GM23338 (cell line): Measurements from ENCODE around the gene MBD5. TPM values are rescaled to one million over a fixed set of nuclear protein-coding genes. Genes with fewer than 3 reads are reported as not detected.

ENCODE experiments used
- ATAC-seq: fragments of 200-7000 bp; cut with Tn5 transposase; 3 replicates; pipeline ENCODE4 v1.9.1; 2020
- DNase-seq: peaks from one replicate; pipeline ENCODE4 v3.0.0-alpha.2; 2015; ENCODE audit warnings: low spot score
- H2AFZ ChIP-seq: fragments of 200-600 bp; sonication (generic); 2 replicates; pipeline ENCODE4 v1.8.0; 2016; ENCODE audit warnings: antibody characterized with exemption, mild to moderate bottlenecking, moderate library complexity
- H3F3A ChIP-seq: fragments of 200-600 bp; sonication (generic); replicated peaks from 2 replicates; pipeline ENCODE4 v1.8.0; 2017; ENCODE audit warnings: antibody characterized with exemption, mixed run types, low read depth
- H3K27ac ChIP-seq: fragments of 200-600 bp; sonication (generic); 2 replicates; pipeline ENCODE4 v1.6.1; 2016; ENCODE audit warnings: low read depth
- H3K27me3 ChIP-seq: fragments of 200-600 bp; sonication (generic); 2 replicates; pipeline ENCODE4 v1.8.0; 2016; ENCODE audit warnings: mild to moderate bottlenecking, mixed run types, moderate library complexity; ENCODE audit not compliant: insufficient read depth
- H3K36me3 ChIP-seq: fragments of 200-600 bp; sonication (generic); 2 replicates; pipeline ENCODE4 v1.8.0; 2016; ENCODE audit warnings: mild to moderate bottlenecking; ENCODE audit not compliant: insufficient read depth
- H3K4me1 ChIP-seq: fragments of 200-600 bp; sonication (generic); 2 replicates; pipeline ENCODE4 v1.8.0; 2016; ENCODE audit warnings: mild to moderate bottlenecking, moderate library complexity; ENCODE audit not compliant: insufficient read depth
- H3K4me2 ChIP-seq: fragments of 200-600 bp; sonication (generic); 2 replicates; pipeline ENCODE4 v1.7.1; 2017; ENCODE audit warnings: mixed run types
- H3K4me3 ChIP-seq: fragments of 200-600 bp; sonication (generic); 2 replicates; pipeline ENCODE4 v1.6.1; 2016; ENCODE audit warnings: mixed run types
- H3K79me2 ChIP-seq: fragments of 200-600 bp; sonication (generic); replicated peaks from 2 replicates; pipeline ENCODE4 v1.8.0; 2017; ENCODE audit warnings: mild to moderate bottlenecking; ENCODE audit not compliant: insufficient read depth
- H3K9me2 ChIP-seq: fragments of 200-600 bp; sonication (generic); 2 replicates; pipeline ENCODE4 v1.8.0; 2017; ENCODE audit not compliant: insufficient read depth
- H4K20me1 ChIP-seq: fragments of 200-600 bp; sonication (generic); replicated peaks from 2 replicates; pipeline ENCODE4 v1.8.0; 2017; ENCODE audit warnings: mild to moderate bottlenecking; ENCODE audit not compliant: insufficient read depth
- H3K27ac Mint-ChIP-seq: 2 replicates; pipeline ENCODE4 v1.8.0; 2020; ENCODE audit warnings: inconsistent platforms, mild to moderate bottlenecking, moderate library complexity, mixed read lengths
- H3K27me3 Mint-ChIP-seq: 3 replicates; pipeline ENCODE4 v1.8.0; 2022; ENCODE audit warnings: low read depth, mild to moderate bottlenecking, moderate library complexity, mixed read lengths, inconsistent platforms; ENCODE audit not compliant: insufficient read depth, poor library complexity
- H3K36me3 Mint-ChIP-seq: 3 replicates; pipeline ENCODE4 v1.8.0; 2021; ENCODE audit warnings: low read depth, mild to moderate bottlenecking, inconsistent platforms, moderate library complexity, mixed read lengths
- H3K4me1 Mint-ChIP-seq: 3 replicates; pipeline ENCODE4 v1.8.0; 2020; ENCODE audit warnings: mild to moderate bottlenecking, inconsistent platforms, mixed read lengths
- H3K4me3 Mint-ChIP-seq: 3 replicates; pipeline ENCODE4 v1.8.0; 2021; ENCODE audit warnings: moderate library complexity, mild to moderate bottlenecking, inconsistent platforms, mixed read lengths
- H3K9me3 Mint-ChIP-seq: 3 replicates; pipeline ENCODE4 v1.8.0; 2020; ENCODE audit warnings: moderate library complexity, mild to moderate bottlenecking, inconsistent platforms, mixed read lengths
- CREB1 ChIP-seq: fragments of 250-450 bp; sonication (Bioruptor Pico); IDR thresholded peaks from 2 replicates; pipeline ENCODE4 v1.5.0; 2020; ENCODE audit warnings: low read depth, mild to moderate bottlenecking, moderate library complexity
- EZH2 ChIP-seq: fragments of 200-600 bp; sonication (generic); IDR thresholded peaks from one replicate; pipeline ENCODE4 v1.8.0; 2017; ENCODE audit warnings: antibody characterized with exemption, mild to moderate bottlenecking, low read depth; ENCODE audit not compliant: unreplicated experiment
- EZH2phosphoT487 ChIP-seq: fragments of 200-600 bp; sonication (generic); IDR thresholded peaks from one replicate; pipeline ENCODE4 v1.8.1; 2018; ENCODE audit warnings: antibody characterized with exemption; ENCODE audit not compliant: unreplicated experiment
- JUNB ChIP-seq: IDR thresholded peaks from one replicate; pipeline ENCODE4 v1.6.1; 2016; ENCODE audit warnings: antibody characterized with exemption; ENCODE audit not compliant: unreplicated experiment
- NANOG ChIP-seq: IDR thresholded peaks from 2 replicates; pipeline ENCODE4 v1.6.1; 2016; ENCODE audit warnings: antibody characterized with exemption, borderline replicate concordance
- POLR2AphosphoS5 ChIP-seq: IDR thresholded peaks from 2 replicates; pipeline ENCODE4 v1.6.1; 2016; ENCODE audit warnings: antibody characterized with exemption, low read depth
- STAT1 ChIP-seq: IDR thresholded peaks from one replicate; pipeline ENCODE4 v1.6.1; 2016; ENCODE audit warnings: antibody characterized with exemption; ENCODE audit not compliant: unreplicated experiment
- ZNF114 ChIP-seq: fragments of 250-450 bp; sonication (Bioruptor Pico); IDR thresholded peaks from 2 replicates; pipeline ENCODE4 v1.5.0; 2020; ENCODE audit warnings: mild to moderate bottlenecking, moderate library complexity
- ZNF331 ChIP-seq: fragments of 250-450 bp; sonication (Bioruptor Pico); IDR thresholded peaks from 2 replicates; pipeline ENCODE4 v1.5.0; 2020; ENCODE audit warnings: low read depth, mild to moderate bottlenecking, moderate library complexity
- polyA plus RNA-seq: library from polyadenylated mRNA; unstranded; fragments of >200 nt; fragmentation: Nextera tagmentation; extraction: Ambion mirVana; gene quantifications from 2 replicates; pipeline ENCODE4 v1.2.1, GENCODE V29; 2016
- total RNA-seq: library from RNA; depleted of rRNA; stranded (reverse); fragments of >200 nt; shearing (Covaris generic); gene quantifications from 2 replicates; pipeline ENCODE4 v1.2.3, GENCODE V29; 2014
- TF ChIP-seq, protein P1 (sequence below): IDR thresholded peaks from 2 replicates; pipeline ENCODE4 v1.6.1; 2016; ENCODE audit warnings: antibody characterized with exemption
- TF ChIP-seq, protein P2 (sequence below), 2 experiments: fragments of 200-600 bp in 1 of 2; sonication (generic) in 1 of 2; conservative IDR thresholded peaks; 2 replicates each; pipeline versions ENCODE4 v1.5.1 to v1.6.1; 2016 to 2017; ENCODE audit warnings: antibody characterized with exemption in 2 of 2, low read depth in 2 of 2, mild to moderate bottlenecking in 2 of 2, moderate library complexity in 1 of 2
- TF ChIP-seq, protein P3 (sequence below): IDR thresholded peaks from one replicate; pipeline ENCODE4 v1.6.1; 2018; ENCODE audit warnings: antibody characterized with exemption; ENCODE audit not compliant: unreplicated experiment
- TF ChIP-seq, protein P4 (sequence below): fragments of 250-450 bp; sonication (Bioruptor Pico); IDR thresholded peaks from 2 replicates; pipeline ENCODE4 v1.5.0; 2020; ENCODE audit warnings: mild to moderate bottlenecking, moderate library complexity

Gene MBD5
- total and polyA plus RNA-seq, 2 experiments from 2014 or later: 16.2 to 23.1 TPM

DNA sequence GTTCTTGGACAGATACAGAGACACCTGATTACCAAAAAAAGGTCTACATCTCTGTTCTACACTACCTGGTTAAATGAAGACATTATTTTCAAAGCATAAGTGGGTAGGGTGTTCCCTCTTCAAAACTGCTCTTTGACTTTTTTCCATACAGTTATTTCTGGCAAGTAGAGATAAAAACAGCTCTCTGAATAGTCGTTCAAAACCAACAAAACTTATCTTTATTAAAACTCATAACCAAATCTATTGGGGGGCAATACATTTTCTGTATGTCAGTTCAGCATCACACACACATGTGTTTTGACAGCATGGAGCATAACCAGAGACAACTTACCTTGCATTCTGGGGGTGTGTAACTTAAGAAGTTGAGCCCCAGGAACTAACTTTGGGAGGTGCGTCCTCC, 474.7 kb downstream of the MBD5 start:
- ATAC-seq: no peak
- H3K27ac ChIP-seq: no peak overlapping the region
- no peaks in the 10 kb centered on the region for H3K27me3 Mint-ChIP-seq
- no peaks in the 10 kb centered on the region for H3K9me3 Mint-ChIP-seq
- H3F3A ChIP-seq: no peaks in the 10 kb centered on the region
- H3K79me2 ChIP-seq: no peaks in the 10 kb centered on the region
- H3K9me2 ChIP-seq: peaks cover 2% of the 10 kb centered on the region; the same call in 1 of the 2 replicates
- no peaks in the 10 kb centered on the region for H4K20me1 ChIP-seq
- H3K4me1 ChIP-seq: no peaks in the 10 kb centered on the region; the same call in none of the 2 replicates
- no peaks in the 10 kb centered on the region for H3K27me3 ChIP-seq
- no peak overlapping the region for H3K4me3 ChIP-seq
- no peak for DNase-seq
- H3K4me1 Mint-ChIP-seq: peaks cover 12% of the 10 kb centered on the region; the same call in 2 of the 3 replicates
- no peak overlapping the region for H3K4me3 Mint-ChIP-seq
- no peaks in the 10 kb centered on the region for H3K36me3 ChIP-seq
- H3K27ac Mint-ChIP-seq: no peak overlapping the region
- no peak overlapping the region for H2AFZ ChIP-seq
- no peaks in the 10 kb centered on the region for H3K36me3 Mint-ChIP-seq
- no peak overlapping the region for H3K4me2 ChIP-seq
- TF ChIP-seq STAT1 (no peak), NANOG (no peak), CREB1 (CRISPR knock-in tag) (no peak), EZH2 (no peak), JUNB (no peak), EZH2phosphoT487 (no peak), ZNF331 (CRISPR knock-in tag) (no peak), POLR2AphosphoS5 (no peak), ZNF114 (CRISPR knock-in tag) (no peak)
- TF ChIP-seq, protein P1, sequence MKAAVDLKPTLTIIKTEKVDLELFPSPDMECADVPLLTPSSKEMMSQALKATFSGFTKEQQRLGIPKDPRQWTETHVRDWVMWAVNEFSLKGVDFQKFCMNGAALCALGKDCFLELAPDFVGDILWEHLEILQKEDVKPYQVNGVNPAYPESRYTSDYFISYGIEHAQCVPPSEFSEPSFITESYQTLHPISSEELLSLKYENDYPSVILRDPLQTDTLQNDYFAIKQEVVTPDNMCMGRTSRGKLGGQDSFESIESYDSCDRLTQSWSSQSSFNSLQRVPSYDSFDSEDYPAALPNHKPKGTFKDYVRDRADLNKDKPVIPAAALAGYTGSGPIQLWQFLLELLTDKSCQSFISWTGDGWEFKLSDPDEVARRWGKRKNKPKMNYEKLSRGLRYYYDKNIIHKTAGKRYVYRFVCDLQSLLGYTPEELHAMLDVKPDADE: no peak
- TF ChIP-seq, protein P2, sequence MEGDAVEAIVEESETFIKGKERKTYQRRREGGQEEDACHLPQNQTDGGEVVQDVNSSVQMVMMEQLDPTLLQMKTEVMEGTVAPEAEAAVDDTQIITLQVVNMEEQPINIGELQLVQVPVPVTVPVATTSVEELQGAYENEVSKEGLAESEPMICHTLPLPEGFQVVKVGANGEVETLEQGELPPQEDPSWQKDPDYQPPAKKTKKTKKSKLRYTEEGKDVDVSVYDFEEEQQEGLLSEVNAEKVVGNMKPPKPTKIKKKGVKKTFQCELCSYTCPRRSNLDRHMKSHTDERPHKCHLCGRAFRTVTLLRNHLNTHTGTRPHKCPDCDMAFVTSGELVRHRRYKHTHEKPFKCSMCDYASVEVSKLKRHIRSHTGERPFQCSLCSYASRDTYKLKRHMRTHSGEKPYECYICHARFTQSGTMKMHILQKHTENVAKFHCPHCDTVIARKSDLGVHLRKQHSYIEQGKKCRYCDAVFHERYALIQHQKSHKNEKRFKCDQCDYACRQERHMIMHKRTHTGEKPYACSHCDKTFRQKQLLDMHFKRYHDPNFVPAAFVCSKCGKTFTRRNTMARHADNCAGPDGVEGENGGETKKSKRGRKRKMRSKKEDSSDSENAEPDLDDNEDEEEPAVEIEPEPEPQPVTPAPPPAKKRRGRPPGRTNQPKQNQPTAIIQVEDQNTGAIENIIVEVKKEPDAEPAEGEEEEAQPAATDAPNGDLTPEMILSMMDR (conservative IDR thresholded peaks at IDR 0.05; ENCODE audit: low read depth in 2 of 2): no peak
- TF ChIP-seq, protein P3, sequence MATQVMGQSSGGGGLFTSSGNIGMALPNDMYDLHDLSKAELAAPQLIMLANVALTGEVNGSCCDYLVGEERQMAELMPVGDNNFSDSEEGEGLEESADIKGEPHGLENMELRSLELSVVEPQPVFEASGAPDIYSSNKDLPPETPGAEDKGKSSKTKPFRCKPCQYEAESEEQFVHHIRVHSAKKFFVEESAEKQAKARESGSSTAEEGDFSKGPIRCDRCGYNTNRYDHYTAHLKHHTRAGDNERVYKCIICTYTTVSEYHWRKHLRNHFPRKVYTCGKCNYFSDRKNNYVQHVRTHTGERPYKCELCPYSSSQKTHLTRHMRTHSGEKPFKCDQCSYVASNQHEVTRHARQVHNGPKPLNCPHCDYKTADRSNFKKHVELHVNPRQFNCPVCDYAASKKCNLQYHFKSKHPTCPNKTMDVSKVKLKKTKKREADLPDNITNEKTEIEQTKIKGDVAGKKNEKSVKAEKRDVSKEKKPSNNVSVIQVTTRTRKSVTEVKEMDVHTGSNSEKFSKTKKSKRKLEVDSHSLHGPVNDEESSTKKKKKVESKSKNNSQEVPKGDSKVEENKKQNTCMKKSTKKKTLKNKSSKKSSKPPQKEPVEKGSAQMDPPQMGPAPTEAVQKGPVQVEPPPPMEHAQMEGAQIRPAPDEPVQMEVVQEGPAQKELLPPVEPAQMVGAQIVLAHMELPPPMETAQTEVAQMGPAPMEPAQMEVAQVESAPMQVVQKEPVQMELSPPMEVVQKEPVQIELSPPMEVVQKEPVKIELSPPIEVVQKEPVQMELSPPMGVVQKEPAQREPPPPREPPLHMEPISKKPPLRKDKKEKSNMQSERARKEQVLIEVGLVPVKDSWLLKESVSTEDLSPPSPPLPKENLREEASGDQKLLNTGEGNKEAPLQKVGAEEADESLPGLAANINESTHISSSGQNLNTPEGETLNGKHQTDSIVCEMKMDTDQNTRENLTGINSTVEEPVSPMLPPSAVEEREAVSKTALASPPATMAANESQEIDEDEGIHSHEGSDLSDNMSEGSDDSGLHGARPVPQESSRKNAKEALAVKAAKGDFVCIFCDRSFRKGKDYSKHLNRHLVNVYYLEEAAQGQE: no peak
- TF ChIP-seq, protein P4, sequence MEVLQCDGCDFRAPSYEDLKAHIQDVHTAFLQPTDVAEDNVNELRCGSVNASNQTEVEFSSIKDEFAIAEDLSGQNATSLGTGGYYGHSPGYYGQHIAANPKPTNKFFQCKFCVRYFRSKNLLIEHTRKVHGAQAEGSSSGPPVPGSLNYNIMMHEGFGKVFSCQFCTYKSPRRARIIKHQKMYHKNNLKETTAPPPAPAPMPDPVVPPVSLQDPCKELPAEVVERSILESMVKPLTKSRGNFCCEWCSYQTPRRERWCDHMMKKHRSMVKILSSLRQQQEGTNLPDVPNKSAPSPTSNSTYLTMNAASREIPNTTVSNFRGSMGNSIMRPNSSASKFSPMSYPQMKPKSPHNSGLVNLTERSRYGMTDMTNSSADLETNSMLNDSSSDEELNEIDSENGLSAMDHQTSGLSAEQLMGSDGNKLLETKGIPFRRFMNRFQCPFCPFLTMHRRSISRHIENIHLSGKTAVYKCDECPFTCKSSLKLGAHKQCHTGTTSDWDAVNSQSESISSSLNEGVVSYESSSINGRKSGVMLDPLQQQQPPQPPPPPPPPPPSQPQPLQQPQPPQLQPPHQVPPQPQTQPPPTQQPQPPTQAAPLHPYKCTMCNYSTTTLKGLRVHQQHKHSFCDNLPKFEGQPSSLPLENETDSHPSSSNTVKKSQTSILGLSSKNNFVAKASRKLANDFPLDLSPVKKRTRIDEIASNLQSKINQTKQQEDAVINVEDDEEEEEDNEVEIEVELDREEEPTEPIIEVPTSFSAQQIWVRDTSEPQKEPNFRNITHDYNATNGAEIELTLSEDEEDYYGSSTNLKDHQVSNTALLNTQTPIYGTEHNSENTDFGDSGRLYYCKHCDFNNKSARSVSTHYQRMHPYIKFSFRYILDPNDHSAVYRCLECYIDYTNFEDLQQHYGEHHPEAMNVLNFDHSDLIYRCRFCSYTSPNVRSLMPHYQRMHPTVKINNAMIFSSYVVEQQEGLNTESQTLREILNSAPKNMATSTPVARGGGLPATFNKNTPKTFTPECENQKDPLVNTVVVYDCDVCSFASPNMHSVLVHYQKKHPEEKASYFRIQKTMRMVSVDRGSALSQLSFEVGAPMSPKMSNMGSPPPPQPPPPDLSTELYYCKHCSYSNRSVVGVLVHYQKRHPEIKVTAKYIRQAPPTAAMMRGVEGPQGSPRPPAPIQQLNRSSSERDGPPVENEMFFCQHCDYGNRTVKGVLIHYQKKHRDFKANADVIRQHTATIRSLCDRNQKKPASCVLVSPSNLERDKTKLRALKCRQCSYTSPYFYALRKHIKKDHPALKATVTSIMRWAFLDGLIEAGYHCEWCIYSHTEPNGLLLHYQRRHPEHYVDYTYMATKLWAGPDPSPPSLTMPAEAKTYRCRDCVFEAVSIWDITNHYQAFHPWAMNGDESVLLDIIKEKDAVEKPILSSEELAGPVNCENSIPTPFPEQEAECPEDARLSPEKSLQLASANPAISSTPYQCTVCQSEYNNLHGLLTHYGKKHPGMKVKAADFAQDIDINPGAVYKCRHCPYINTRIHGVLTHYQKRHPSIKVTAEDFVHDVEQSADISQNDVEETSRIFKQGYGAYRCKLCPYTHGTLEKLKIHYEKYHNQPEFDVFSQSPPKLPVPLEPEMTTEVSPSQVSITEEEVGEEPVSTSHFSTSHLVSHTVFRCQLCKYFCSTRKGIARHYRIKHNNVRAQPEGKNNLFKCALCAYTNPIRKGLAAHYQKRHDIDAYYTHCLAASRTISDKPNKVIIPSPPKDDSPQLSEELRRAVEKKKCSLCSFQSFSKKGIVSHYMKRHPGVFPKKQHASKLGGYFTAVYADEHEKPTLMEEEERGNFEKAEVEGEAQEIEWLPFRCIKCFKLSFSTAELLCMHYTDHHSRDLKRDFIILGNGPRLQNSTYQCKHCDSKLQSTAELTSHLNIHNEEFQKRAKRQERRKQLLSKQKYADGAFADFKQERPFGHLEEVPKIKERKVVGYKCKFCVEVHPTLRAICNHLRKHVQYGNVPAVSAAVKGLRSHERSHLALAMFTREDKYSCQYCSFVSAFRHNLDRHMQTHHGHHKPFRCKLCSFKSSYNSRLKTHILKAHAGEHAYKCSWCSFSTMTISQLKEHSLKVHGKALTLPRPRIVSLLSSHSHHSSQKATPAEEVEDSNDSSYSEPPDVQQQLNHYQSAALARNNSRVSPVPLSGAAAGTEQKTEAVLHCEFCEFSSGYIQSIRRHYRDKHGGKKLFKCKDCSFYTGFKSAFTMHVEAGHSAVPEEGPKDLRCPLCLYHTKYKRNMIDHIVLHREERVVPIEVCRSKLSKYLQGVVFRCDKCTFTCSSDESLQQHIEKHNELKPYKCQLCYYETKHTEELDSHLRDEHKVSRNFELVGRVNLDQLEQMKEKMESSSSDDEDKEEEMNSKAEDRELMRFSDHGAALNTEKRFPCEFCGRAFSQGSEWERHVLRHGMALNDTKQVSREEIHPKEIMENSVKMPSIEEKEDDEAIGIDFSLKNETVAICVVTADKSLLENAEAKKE: no peak
